Mononuclear cell (primary cell): ENCODE results near the gene CYP26C1. TPM values are rescaled to one million over a fixed set of nuclear protein-coding genes. Genes with fewer than 3 reads are reported as not detected.

Source experiments
- H3K27me3 ChIP-seq: 2 replicates; pipeline ENCODE4 v1.6.0; 2011; ENCODE audit warnings: low read length, control low read depth; ENCODE audit not compliant: insufficient read depth
- H3K4me1 ChIP-seq: 2 replicates; pipeline ENCODE4 v1.5.1; 2011; ENCODE audit warnings: mild to moderate bottlenecking, low read length, control low read depth; ENCODE audit not compliant: insufficient read depth
- H3K4me3 ChIP-seq: 2 replicates; pipeline ENCODE4 v1.5.1; 2011; ENCODE audit warnings: mild to moderate bottlenecking, low read length, moderate library complexity
- H3K9me3 ChIP-seq: 2 replicates; pipeline ENCODE4 v1.5.1; 2011; ENCODE audit warnings: low read depth, mild to moderate bottlenecking, control low read depth, low read length
- total RNA-seq: library from RNA; depleted of rRNA; stranded (reverse); fragments of >200 nt; gene quantifications from one replicate; pipeline ENCODE4 v1.2.3, GENCODE V29; 2012

The CYP26C1 gene
- total RNA-seq, result not detected

- H3K27me3 ChIP-seq, result peaks cover 53% of the 10 kb centered on the region
- peaks cover 21% of the 10 kb centered on the region for H3K4me1 ChIP-seq
- no peaks in the 10 kb centered on the region for H3K9me3 ChIP-seq
- no peak within 1 kb of the TSS for H3K4me3 ChIP-seq
Measured at GRCh38 chr10:93059975-93060886, at the start of gene CYP26C1. Gene CYP26C1, plus strand, starts transcription at chr10:93060798. Its CDS starts 466 bp downstream, at chr10:93061264.

DNA sequence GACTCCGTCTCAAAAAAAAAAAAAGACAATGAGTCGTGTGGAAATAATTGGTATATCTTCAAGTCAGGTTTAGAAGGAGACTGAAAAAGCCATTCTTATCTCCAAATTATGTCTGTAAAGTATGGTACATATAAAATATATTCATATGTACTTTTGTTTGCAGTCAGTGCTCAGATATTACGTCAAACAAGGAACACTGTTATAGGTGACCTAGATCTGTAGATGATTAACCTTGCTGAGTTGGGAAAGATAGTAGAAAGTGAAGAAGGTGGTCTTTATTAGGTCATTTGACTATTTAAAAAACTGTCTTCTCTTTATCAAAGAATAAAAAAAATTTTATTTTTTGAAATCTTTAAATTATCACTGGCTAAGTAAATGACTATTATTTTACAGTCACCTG is 44.9 kb upstream of the CYP26C1 start:
- H3K9me3 ChIP-seq, result no peaks in the 10 kb centered on the region
- H3K4me3 ChIP-seq, result no peak overlapping the region
- H3K4me1 ChIP-seq, result no peaks in the 10 kb centered on the region
- no peaks in the 10 kb centered on the region for H3K27me3 ChIP-seq

GRCh38 chr10:93023013-93023650 is 37.5 kb upstream of the CYP26C1 start:
- Histone ChIP-seq H3K4me1 (no peaks in the 10 kb centered on the region), H3K4me3 (no peak overlapping the region), H3K9me3 (no peaks in the 10 kb centered on the region), H3K27me3 (no peaks in the 10 kb centered on the region)

DNA sequence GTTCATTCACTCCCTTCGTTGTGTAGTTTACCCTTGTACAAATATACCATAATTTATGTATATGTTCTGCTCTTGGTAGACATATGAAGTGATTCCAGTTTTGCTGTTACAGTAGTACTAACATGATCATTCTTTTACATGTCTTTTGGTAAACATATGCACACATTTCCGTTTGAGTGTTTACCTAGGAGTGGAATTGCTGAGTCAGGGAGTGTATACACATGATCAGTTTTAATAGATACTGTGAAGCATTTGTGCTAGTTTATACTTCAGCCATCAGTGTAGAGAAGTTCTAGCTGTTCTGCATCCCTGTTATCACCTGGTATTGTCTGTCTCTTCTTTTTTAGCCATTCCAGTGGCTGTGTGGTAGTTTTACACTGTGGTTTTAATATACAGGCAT is 34.5 kb upstream of the CYP26C1 start:
- Histone ChIP-seq H3K27me3 (no peaks in the 10 kb centered on the region), H3K4me1 (no peaks in the 10 kb centered on the region), H3K9me3 (no peaks in the 10 kb centered on the region), H3K4me3 (no peak overlapping the region)

- no peaks in the 10 kb centered on the region for H3K9me3 ChIP-seq
- H3K4me1 ChIP-seq, result no peaks in the 10 kb centered on the region
- H3K27me3 ChIP-seq, result no peaks in the 10 kb centered on the region
- H3K4me3 ChIP-seq, result no peak overlapping the region
Measured at GRCh38 chr10:93027508-93027907, 33.1 kb upstream of the CYP26C1 start.

DNA sequence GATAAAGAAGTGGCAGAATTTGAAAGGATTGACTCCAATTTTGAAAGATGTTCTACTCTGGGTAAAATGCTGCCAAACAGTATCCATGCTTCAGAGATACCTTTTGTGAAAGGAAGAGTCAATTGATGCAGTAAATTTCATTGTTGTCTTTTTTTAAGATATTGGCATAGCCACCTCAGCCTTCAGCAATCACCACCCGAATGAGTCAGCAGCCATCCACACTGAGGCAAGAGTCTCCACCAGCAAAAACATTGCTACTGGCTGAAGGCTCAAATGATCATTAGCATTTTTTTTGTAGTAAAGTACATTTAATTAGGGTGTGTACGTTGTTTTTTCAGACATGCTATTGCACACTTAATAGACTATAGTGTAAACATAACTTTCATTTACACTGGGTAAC is 31.7 kb upstream of the CYP26C1 start:
- Histone ChIP-seq H3K4me3 (no peak overlapping the region), H3K9me3 (no peaks in the 10 kb centered on the region)

GRCh38 chr10:93030409-93030808 is 30.2 kb upstream of the CYP26C1 start:
- no peaks in the 10 kb centered on the region for H3K27me3 ChIP-seq
- H3K4me1 ChIP-seq, result no peaks in the 10 kb centered on the region
- H3K4me3 ChIP-seq, result no peak overlapping the region
- H3K9me3 ChIP-seq, result no peaks in the 10 kb centered on the region

More for the DNA sequence above, 31.7 kb upstream of the CYP26C1 start:
- Histone ChIP-seq H3K4me1 (no peaks in the 10 kb centered on the region), H3K27me3 (no peaks in the 10 kb centered on the region)

GRCh38 chr10:93032105-93032808 is 28.3 kb upstream of the CYP26C1 start:
- Histone ChIP-seq H3K9me3 (no peaks in the 10 kb centered on the region), H3K4me1 (no peaks in the 10 kb centered on the region), H3K27me3 (no peaks in the 10 kb centered on the region), H3K4me3 (no peak overlapping the region)

DNA sequence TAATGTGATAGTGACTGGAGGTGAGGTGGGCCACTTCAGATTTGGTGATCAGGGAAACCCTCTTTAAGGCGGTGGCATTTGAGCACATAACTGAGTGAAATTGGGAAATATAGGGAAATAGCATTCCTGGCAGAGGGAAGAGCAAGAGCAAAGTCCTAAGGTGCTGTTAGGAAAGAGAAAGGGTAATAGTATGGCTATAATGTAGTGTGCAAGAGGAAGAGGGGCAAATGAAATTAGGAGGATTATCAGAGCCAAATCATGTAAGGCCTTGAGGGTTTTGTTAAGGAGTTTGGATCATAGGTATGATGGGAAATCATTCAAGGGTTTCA is 27.8 kb upstream of the CYP26C1 start:
- Histone ChIP-seq H3K27me3 (no peaks in the 10 kb centered on the region), H3K9me3 (no peaks in the 10 kb centered on the region), H3K4me3 (no peak overlapping the region), H3K4me1 (no peaks in the 10 kb centered on the region)

DNA sequence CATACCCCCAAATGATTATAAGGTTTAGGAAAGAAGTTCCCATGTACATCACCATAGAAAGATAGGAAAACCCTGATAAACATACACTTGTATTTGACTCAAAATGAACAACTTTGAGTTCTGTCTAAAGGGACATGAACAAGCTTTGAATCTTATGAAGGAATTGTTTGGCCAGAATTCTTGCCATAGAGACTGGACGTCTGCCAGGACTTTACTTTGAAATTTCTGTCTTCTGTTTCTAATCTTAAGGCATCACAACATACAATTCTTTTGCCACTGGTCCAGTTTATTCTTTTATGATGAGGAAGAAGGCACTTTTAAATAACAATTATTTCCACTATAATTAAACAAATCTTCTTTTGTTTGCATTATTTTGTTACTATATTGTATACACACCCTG is 26.2 kb upstream of the CYP26C1 start:
- Histone ChIP-seq H3K4me1 (peaks cover 2% of the 10 kb centered on the region), H3K27me3 (no peaks in the 10 kb centered on the region), H3K4me3 (no peak overlapping the region), H3K9me3 (no peaks in the 10 kb centered on the region)

GRCh38 chr10:93039110-93039509 is 21.5 kb upstream of the CYP26C1 start:
- H3K4me3 ChIP-seq, result no peak overlapping the region
- H3K27me3 ChIP-seq, result no peaks in the 10 kb centered on the region
- no peaks in the 10 kb centered on the region for H3K9me3 ChIP-seq
- peaks cover 4% of the 10 kb centered on the region for H3K4me1 ChIP-seq

GRCh38 chr10:93039721-93040120 is 20.9 kb upstream of the CYP26C1 start:
- H3K9me3 ChIP-seq, result no peaks in the 10 kb centered on the region
- peaks cover 4% of the 10 kb centered on the region for H3K4me1 ChIP-seq
- no peaks in the 10 kb centered on the region for H3K27me3 ChIP-seq
- no peak overlapping the region for H3K4me3 ChIP-seq

- Histone ChIP-seq H3K9me3 (no peaks in the 10 kb centered on the region), H3K4me3 (no peak overlapping the region), H3K27me3 (peaks cover 2% of the 10 kb centered on the region), H3K4me1 (no peaks in the 10 kb centered on the region)
Measured at GRCh38 chr10:93054486-93054885, 6.1 kb upstream of the CYP26C1 start.

GRCh38 chr10:93058139-93058538 is 2.5 kb upstream of the CYP26C1 start:
- peaks cover 21% of the 10 kb centered on the region for H3K4me1 ChIP-seq
- H3K9me3 ChIP-seq, result no peaks in the 10 kb centered on the region
- H3K27me3 ChIP-seq, result peaks cover 34% of the 10 kb centered on the region
- H3K4me3 ChIP-seq, result no peak overlapping the region

- H3K9me3 ChIP-seq, result no peaks in the 10 kb centered on the region
- peaks cover 21% of the 10 kb centered on the region for H3K4me1 ChIP-seq
- peaks cover 58% of the 10 kb centered on the region for H3K27me3 ChIP-seq
- no peak overlapping the region for H3K4me3 ChIP-seq
Measured at GRCh38 chr10:93060887-93061593, 442 bp downstream of the CYP26C1 start.
